NCI-H510A treated with DMSO at 0.1 percent for 48 hours (cell line): ENCODE results near the gene TAS2R43.
"Not testable (repeated sequence)": the region's sequence is repeated elsewhere in the genome, so short reads cannot be mapped to it uniquely, and the experiment has no call there.

ENCODE experiments used
- DNase-seq: peaks from one replicate; lab custom pipeline; 2025; lab: John Stamatoyannopoulos, UW

Gene TAS2R43

DNA sequence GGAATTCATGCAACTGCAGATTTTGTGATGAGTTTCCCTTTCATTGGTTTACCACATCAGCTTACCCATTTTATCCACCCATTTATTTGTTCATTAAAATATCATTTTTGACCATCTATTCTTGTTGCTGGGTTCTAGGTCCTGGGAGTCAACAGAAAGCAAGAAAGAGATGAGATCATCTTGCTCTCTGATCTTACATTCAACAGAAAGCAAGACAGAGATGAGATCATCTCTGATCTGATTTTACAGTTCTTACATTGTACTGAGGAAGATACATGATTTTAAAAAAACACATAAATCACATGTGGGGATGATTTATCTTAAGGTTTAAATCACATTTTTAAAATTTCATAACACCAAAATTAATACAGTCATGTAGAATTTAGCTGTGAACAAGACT is 32.3 kb downstream of the TAS2R43 start:
- DNase-seq = no peak

DNA sequence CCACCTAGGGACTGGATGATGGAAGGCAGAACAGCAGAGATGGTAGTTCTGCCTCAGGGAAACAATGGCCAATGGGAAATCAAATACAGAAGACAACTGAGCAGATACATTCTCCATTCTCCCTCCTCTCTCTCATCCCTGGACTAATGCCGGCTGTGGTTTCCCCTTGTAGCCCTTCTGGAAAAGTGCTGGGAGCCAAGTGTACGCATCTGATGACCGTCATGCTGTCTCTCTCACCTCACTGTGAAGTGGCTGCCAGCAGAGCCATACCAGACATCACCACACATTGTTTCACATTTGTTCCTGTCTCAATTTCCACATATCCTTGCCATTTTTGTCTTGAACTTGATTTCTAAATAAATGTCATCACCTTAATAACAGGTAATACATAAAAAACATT is 33.1 kb downstream of the TAS2R43 start:
- DNase-seq = no peak

DNA sequence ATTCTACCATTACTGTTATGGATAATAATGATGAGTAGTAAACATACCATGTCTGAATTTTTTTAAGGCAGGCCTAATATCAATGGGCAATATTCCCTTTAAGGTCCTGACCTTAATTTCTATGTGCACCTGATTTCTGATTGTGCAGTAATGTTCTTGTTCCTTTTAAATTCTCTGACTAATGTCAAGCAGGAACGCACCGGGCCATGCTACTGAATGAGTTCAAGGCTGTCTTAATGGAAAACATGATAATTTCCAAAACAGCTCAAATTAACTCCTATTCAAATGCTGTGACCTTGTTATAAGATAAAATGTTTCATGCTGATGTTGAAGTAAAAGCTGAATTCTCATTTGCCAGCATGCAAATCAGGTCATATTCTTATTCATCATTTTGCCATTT is 36.8 kb downstream of the TAS2R43 start:
- DNase-seq = no peak

DNA sequence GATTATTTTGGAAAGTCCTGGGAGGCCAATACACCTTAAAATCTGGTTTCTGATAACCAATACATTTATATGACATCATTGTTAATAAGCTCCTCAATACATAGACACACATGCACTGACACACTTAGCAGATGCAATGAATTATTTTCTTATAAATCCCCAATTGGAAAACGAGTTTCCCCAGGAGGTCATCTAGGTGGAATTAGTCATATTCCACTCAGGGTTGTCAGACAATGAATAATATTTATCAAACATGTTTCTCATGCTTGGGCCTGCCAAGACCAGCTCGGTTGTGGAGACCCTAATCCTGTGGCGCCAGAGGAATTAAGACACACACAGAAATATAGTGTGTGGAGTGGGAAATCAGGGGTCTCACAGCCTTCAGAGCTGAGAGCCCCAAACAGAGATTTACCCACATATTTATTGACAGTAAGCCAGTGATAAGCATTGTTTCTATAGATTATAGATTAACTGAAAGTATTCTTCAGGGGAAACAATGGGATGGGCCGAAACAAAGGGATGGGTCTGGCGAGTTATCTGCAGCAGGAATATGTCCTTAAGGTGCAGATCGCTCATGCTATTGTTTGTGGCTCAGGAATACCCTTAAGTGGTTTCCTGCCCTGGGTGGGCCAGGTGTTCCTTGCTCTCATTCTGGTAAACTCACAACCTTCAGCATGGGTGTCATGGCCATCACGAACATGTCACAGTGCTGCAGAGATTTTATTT is 42.1 kb downstream of the TAS2R43 start:
- DNase-seq = not testable (repeated sequence)

DNA sequence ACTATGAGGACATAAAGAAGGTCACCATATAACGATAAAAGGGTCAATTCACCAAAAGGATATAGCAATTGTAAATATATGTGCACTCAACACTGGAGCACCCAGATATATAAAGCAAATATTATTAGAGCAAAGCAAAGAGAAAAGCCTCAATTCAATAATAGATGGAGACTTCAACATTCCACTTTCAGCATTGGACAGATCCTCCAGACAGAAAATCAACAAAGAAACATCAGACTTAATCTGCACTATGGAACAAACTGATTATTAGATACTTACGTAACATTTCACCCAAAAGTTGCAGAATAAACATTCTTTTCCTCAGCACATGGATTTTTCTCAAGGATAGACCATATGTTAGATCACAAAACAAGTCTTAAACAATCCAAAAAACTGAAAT is 50.7 kb downstream of the TAS2R43 start:
- DNase-seq = not testable (repeated sequence)
